ENCODE results near the gene AOX1.
"Not testable (repeated sequence)": the region's sequence is repeated elsewhere in the genome, so short reads cannot be mapped to it uniquely, and the experiment has no call there.

The AOX1 gene

GRCh38 chr2:200602584-200602983 is 16.8 kb downstream of the AOX1 start:
- DNase-seq (ENCODE audit: low read depth) = no peak

- no peak for DNase-seq (ENCODE audit: low read depth)
Measured at GRCh38 chr2:200603972-200604371, 18.2 kb downstream of the AOX1 start.

- DNase-seq (ENCODE audit: low read depth) = no peak
Measured at GRCh38 chr2:200604571-200605255, 18.9 kb downstream of the AOX1 start.

- DNase-seq (ENCODE audit: low read depth) = no peak
Measured at GRCh38 chr2:200608341-200609027, 22.7 kb downstream of the AOX1 start.

GRCh38 chr2:200609028-200609614 is 23.3 kb downstream of the AOX1 start:
- no peak for DNase-seq (ENCODE audit: low read depth)

GRCh38 chr2:200610217-200610616 is 24.4 kb downstream of the AOX1 start:
- not testable (repeated sequence) for DNase-seq (ENCODE audit: low read depth)

- no peak for DNase-seq (ENCODE audit: low read depth)
Measured at GRCh38 chr2:200613692-200614091, 27.9 kb downstream of the AOX1 start.

GRCh38 chr2:200614249-200614648 is 28.4 kb downstream of the AOX1 start:
- DNase-seq (ENCODE audit: low read depth) = no peak

GRCh38 chr2:200615247-200615646 is 29.4 kb downstream of the AOX1 start:
- no peak for DNase-seq (ENCODE audit: low read depth)

- DNase-seq (ENCODE audit: low read depth) = no peak
Measured at GRCh38 chr2:200616193-200616592, 30.4 kb downstream of the AOX1 start.

GRCh38 chr2:200616656-200617055 is 30.8 kb downstream of the AOX1 start:
- no peak for DNase-seq (ENCODE audit: low read depth)

GRCh38 chr2:200617156-200618053 is 31.6 kb downstream of the AOX1 start:
- no peak for DNase-seq (ENCODE audit: low read depth)

GRCh38 chr2:200618054-200618419 is 32.2 kb downstream of the AOX1 start:
- no peak for DNase-seq (ENCODE audit: low read depth)

- no peak for DNase-seq (ENCODE audit: low read depth)
Measured at GRCh38 chr2:200618590-200619021, 32.8 kb downstream of the AOX1 start.

- no peak for DNase-seq (ENCODE audit: low read depth)
Measured at GRCh38 chr2:200619279-200619678, 33.5 kb downstream of the AOX1 start.

GRCh38 chr2:200620606-200621390 is 35.0 kb downstream of the AOX1 start:
- DNase-seq (ENCODE audit: low read depth) = no peak

- no peak for DNase-seq (ENCODE audit: low read depth)
Measured at GRCh38 chr2:200622106-200622505, 36.3 kb downstream of the AOX1 start.

GRCh38 chr2:200624026-200624425 is 38.2 kb downstream of the AOX1 start:
- no peak for DNase-seq (ENCODE audit: low read depth)

GRCh38 chr2:200624658-200625057 is 38.8 kb downstream of the AOX1 start:
- no peak for DNase-seq (ENCODE audit: low read depth)

- no peak for DNase-seq (ENCODE audit: low read depth)
Measured at GRCh38 chr2:200625282-200625681, 39.5 kb downstream of the AOX1 start.

- DNase-seq (ENCODE audit: low read depth) = no peak
Measured at GRCh38 chr2:200625958-200626363, 40.1 kb downstream of the AOX1 start.

Data from stimulated activated CD8-positive, alpha-beta memory T cell treated with anti-CD3 and anti-CD28 coated beads, Interleukin-12 subunit alpha, Interleukin-12 subunit beta, amount 100 ng/mL, for 1 hour (primary cell).